Smooth muscle cell (in vitro differentiated cells): ENCODE data around the gene SLC39A10. TPM values are rescaled to one million over a fixed set of nuclear protein-coding genes. Genes with fewer than 3 reads are reported as not detected.

Experiments
- DNase-seq: peaks from one replicate; lab custom pipeline; 2025; ENCODE audit not compliant: unreplicated experiment; lab: John Stamatoyannopoulos, UW
- H2AFZ ChIP-seq: fragments of 200-600 bp; sonication (generic); 2 replicates; pipeline ENCODE4 v1.6.0; 2016; ENCODE audit warnings: antibody characterized with exemption, low read depth, mild to moderate bottlenecking
- H3F3A ChIP-seq: fragments of 200-600 bp; sonication (generic); 2 replicates; pipeline ENCODE4 v1.6.0; 2017; ENCODE audit warnings: antibody characterized with exemption, low read depth
- H3K27ac ChIP-seq: fragments of 200-600 bp; sonication (generic); 2 replicates; pipeline ENCODE4 v1.5.1; 2016; ENCODE audit warnings: low read depth, mild to moderate bottlenecking
- H3K27me3 ChIP-seq: fragments of 200-600 bp; sonication (generic); 2 replicates; pipeline ENCODE4 v1.6.1; 2016; ENCODE audit warnings: low read depth, mild to moderate bottlenecking
- H3K36me3 ChIP-seq: fragments of 200-600 bp; sonication (generic); 2 replicates; pipeline ENCODE4 v1.5.1; 2016; ENCODE audit warnings: low read depth
- H3K4me1 ChIP-seq: fragments of 200-600 bp; sonication (generic); 2 replicates; pipeline ENCODE4 v1.5.1; 2016; ENCODE audit warnings: low read depth
- H3K4me2 ChIP-seq: fragments of 200-600 bp; sonication (generic); 2 replicates; pipeline ENCODE4 v1.6.0; 2016; ENCODE audit warnings: mild to moderate bottlenecking
- H3K4me3 ChIP-seq: fragments of 200-600 bp; sonication (generic); 2 replicates; pipeline ENCODE4 v1.5.1; 2016; ENCODE audit warnings: mild to moderate bottlenecking
- H3K79me2 ChIP-seq: fragments of 200-600 bp; sonication (generic); 2 replicates; pipeline ENCODE4 v1.6.0; 2016; ENCODE audit warnings: low read depth, mild to moderate bottlenecking
- H3K9ac ChIP-seq: fragments of 200-600 bp; sonication (generic); 2 replicates; pipeline ENCODE4 v1.6.0; 2016; ENCODE audit warnings: low read depth
- H3K9me3 ChIP-seq: fragments of 200-600 bp; sonication (generic); replicated peaks from 2 replicates; pipeline ENCODE4 v1.5.1; 2016; ENCODE audit warnings: low read depth
- H4K20me1 ChIP-seq: fragments of 200-600 bp; sonication (generic); 2 replicates; pipeline ENCODE4 v1.6.0; 2016; ENCODE audit warnings: low read depth
- CTCF ChIP-seq: fragments of 200-600 bp; sonication (generic); IDR thresholded peaks from 2 replicates; pipeline ENCODE4 v1.5.1; 2017; ENCODE audit warnings: borderline replicate concordance, mild to moderate bottlenecking, antibody characterized with exemption; ENCODE audit not compliant: insufficient read depth, poor library complexity, severe bottlenecking
- WGBS: methylation state at CpG from one replicate; pipeline ENCODE4 v1.1.7; 2016; ENCODE audit warnings: low lambda C conversion rate; 5-methylcytosine and 5-hydroxymethylcytosine counted together
- polyA plus RNA-seq: library from polyadenylated mRNA; unstranded; fragments of >200 nt; fragmentation: Nextera tagmentation; extraction: Ambion mirVana; gene quantifications from 2 replicates; pipeline ENCODE4 v1.2.1, GENCODE V29; 2016
- total RNA-seq: library from RNA; depleted of rRNA; stranded (reverse); fragments of >200 nt; gene quantifications from 2 replicates; pipeline ENCODE4 v1.2.3, GENCODE V29; 2014

The SLC39A10 gene
- total and polyA plus RNA-seq, 2 experiments from 2014 or later = 15.6 to 81.2 TPM

- no peak for DNase-seq
- no peak overlapping the region for H3K9ac ChIP-seq
- H3F3A ChIP-seq = no peaks in the 10 kb centered on the region
- no peak overlapping the region for H2AFZ ChIP-seq
- H3K27me3 ChIP-seq = no peaks in the 10 kb centered on the region
- H3K4me2 ChIP-seq = no peak overlapping the region
- H3K9me3 ChIP-seq = no peaks in the 10 kb centered on the region
- peaks cover 4% of the 10 kb centered on the region for H3K79me2 ChIP-seq
- peaks cover 7% of the 10 kb centered on the region for H4K20me1 ChIP-seq
- H3K27ac ChIP-seq = no peak overlapping the region
- peaks cover 3% of the 10 kb centered on the region for H3K36me3 ChIP-seq
- no peak overlapping the region for H3K4me3 ChIP-seq
- H3K4me1 ChIP-seq = peaks cover 3% of the 10 kb centered on the region
- no peak for TF ChIP-seq CTCF
Measured at GRCh38 chr2:195711478-195711877, 54.5 kb downstream of the SLC39A10 start.

- H3K4me1 ChIP-seq = no peaks in the 10 kb centered on the region
- no peak overlapping the region for H3K27ac ChIP-seq
- WGBS = 94% methylated on average over 4 of the region's 4 CpGs
- H2AFZ ChIP-seq = no peak overlapping the region
- no peaks in the 10 kb centered on the region for H3K9me3 ChIP-seq
- no peak overlapping the region for H3K4me3 ChIP-seq
- TF ChIP-seq CTCF = no peak
- H3F3A ChIP-seq = no peaks in the 10 kb centered on the region
- H3K9ac ChIP-seq = no peak overlapping the region
- H3K79me2 ChIP-seq = no peaks in the 10 kb centered on the region
- H3K4me2 ChIP-seq = no peak overlapping the region
- H4K20me1 ChIP-seq = no peaks in the 10 kb centered on the region
- H3K27me3 ChIP-seq = no peaks in the 10 kb centered on the region
- DNase-seq = no peak
- H3K36me3 ChIP-seq = peaks cover 16% of the 10 kb centered on the region
Measured at GRCh38 chr2:195716466-195716865, 59.4 kb downstream of the SLC39A10 start.

- Histone ChIP-seq H3F3A (no peaks in the 10 kb centered on the region), H3K4me3 (no peak overlapping the region), H2AFZ (no peak overlapping the region), H3K36me3 (peaks cover 21% of the 10 kb centered on the region), H3K4me1 (peaks cover 4% of the 10 kb centered on the region), H3K4me2 (no peak overlapping the region), H3K9ac (no peak overlapping the region), H3K9me3 (no peaks in the 10 kb centered on the region), H4K20me1 (no peaks in the 10 kb centered on the region), H3K79me2 (no peaks in the 10 kb centered on the region), H3K27ac (no peak overlapping the region), H3K27me3 (no peaks in the 10 kb centered on the region)
- WGBS = 95% methylated on average over 2 of the region's 2 CpGs
- no peak for DNase-seq
- TF ChIP-seq CTCF = no peak
Measured at GRCh38 chr2:195721042-195721441, 64.0 kb downstream of the SLC39A10 start.

DNA sequence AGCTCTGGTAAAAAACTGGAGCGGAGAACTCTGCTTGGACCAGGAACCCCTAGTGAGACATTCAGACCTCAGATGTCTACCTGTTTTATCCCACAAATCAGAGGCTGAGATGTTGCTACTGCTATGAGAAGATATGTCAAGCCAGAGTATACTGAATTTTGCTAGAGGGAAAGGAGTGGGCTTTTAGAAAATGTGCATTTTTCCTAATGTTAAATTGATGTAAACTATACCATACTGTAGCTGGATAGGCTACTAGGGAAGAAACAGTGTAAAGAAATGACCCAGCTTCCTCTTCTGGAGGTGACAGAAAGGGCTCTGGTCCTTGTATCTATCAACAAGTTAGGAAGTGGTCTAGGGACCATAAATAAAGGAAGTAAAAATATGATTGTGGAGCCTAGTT is 65.0 kb downstream of the SLC39A10 start:
- WGBS = 97% methylated on average over 1 of the region's 1 CpG

More for the DNA sequence above, 65.0 kb downstream of the SLC39A10 start:
- Histone ChIP-seq H4K20me1 (no peaks in the 10 kb centered on the region), H3K9ac (no peak overlapping the region), H3K27me3 (no peaks in the 10 kb centered on the region), H3K4me1 (peaks cover 7% of the 10 kb centered on the region), H3K79me2 (no peaks in the 10 kb centered on the region), H3K27ac (no peak overlapping the region), H3K4me3 (no peak overlapping the region), H2AFZ (no peak overlapping the region), H3K36me3 (peaks cover 18% of the 10 kb centered on the region), H3F3A (no peaks in the 10 kb centered on the region), H3K9me3 (no peaks in the 10 kb centered on the region), H3K4me2 (no peak overlapping the region)
- TF ChIP-seq CTCF = no peak
- DNase-seq = no peak
